Measurements from ENCODE around the gene PSRC1. TPM values are rescaled to one million over a fixed set of nuclear protein-coding genes. Genes with fewer than 3 reads are reported as not detected.

Gene PSRC1
- total RNA-seq, 1 experiment from 2014 or later: 60.3 TPM

- H4K5ac ChIP-seq (ENCODE audit: insufficient read length, low read depth, low read length): no peak overlapping the region
- no peak overlapping the region for H2BK20ac ChIP-seq (ENCODE audit: low read depth, low read length, poor library complexity, severe bottlenecking)
- H3K27me3 Mint-ChIP-seq (ENCODE audit: low read depth): no peaks in the 10 kb centered on the region
- H3K79me1 ChIP-seq (ENCODE audit: insufficient read depth, low read depth, low read length, poor library complexity, severe bottlenecking): no peaks in the 10 kb centered on the region
- no peak for TF ChIP-seq CTCF (conservative IDR thresholded peaks at IDR 0.05)
- H3K4me1 ChIP-seq (ENCODE audit: insufficient read depth, low read length): no peaks in the 10 kb centered on the region; the same call in 1 of the 2 replicates
- no peaks in the 10 kb centered on the region for H3K79me2 ChIP-seq (ENCODE audit: insufficient read depth, low read length)
- H2AFZ ChIP-seq (ENCODE audit: low read length): no peak overlapping the region
- no peak overlapping the region for H2BK120ac ChIP-seq (ENCODE audit: low read depth, low read length, poor library complexity, severe bottlenecking)
- H3K27ac Mint-ChIP-seq: no peak overlapping the region; a peak in 1 of 7 replicates
- peaks cover 9 to 41% (median 29%) of the 10 kb centered on the region in 3 experiments; a peak in 6 of 7 replicates for H3K36me3 Mint-ChIP-seq (ENCODE audit: insufficient read depth in 1 of 3, low read depth in 3 of 3)
- H2AK5ac ChIP-seq (ENCODE audit: insufficient read length, low read length): no peak overlapping the region
- no peaks in the 10 kb centered on the region for H3K27me3 ChIP-seq (ENCODE audit: insufficient read depth, low read length)
- H3K56ac ChIP-seq (ENCODE audit: insufficient read length, low read depth, low read length): no peak overlapping the region
- H3K4me2 ChIP-seq (ENCODE audit: insufficient read depth, insufficient read length, low read length): no peak overlapping the region
- no peak overlapping the region for H3K4ac ChIP-seq (ENCODE audit: low read depth, low read length)
- no peak overlapping the region for H3K18ac ChIP-seq (ENCODE audit: insufficient read length, low read depth, low read length)
- H4K20me1 ChIP-seq (ENCODE audit: control insufficient read depth, insufficient read depth, insufficient read length): no peaks in the 10 kb centered on the region
- H4K8ac ChIP-seq (replicated peaks; ENCODE audit: insufficient read length, low read depth, low read length): no peak overlapping the region
- peaks cover 18 to 26% of the 10 kb centered on the region in 2 experiments for H3K4me1 Mint-ChIP-seq
- no peak overlapping the region for H3T11ph ChIP-seq (ENCODE audit: low read length)
- no peak overlapping the region; the same call in 1 of the 2 replicates for H2BK15ac ChIP-seq (ENCODE audit: low read depth, low read length)
- H3K4me3 Mint-ChIP-seq: no peak overlapping the region
- no peak overlapping the region for H3K27ac ChIP-seq (ENCODE audit: insufficient read length, low read depth, low read length)
- no peak overlapping the region for H3K14ac ChIP-seq (ENCODE audit: insufficient read depth, low read length)
- H3K23ac ChIP-seq (ENCODE audit: insufficient read length, low read depth, low read length): no peak overlapping the region
- H3K9me3 Mint-ChIP-seq: no peaks in the 10 kb centered on the region; a peak in 1 of 5 replicates
- H3K9me3 ChIP-seq (ENCODE audit: control insufficient read depth, low read depth, low read length): no peaks in the 10 kb centered on the region
- H2BK12ac ChIP-seq (ENCODE audit: insufficient read length, low read depth, low read length): no peak overlapping the region
- H3K9ac ChIP-seq (ENCODE audit: extremely low read depth, insufficient read length, low read length): no peak overlapping the region
- DNase-seq: peak; percentile 65
- no peak overlapping the region for H2BK5ac ChIP-seq (ENCODE audit: insufficient read length, low read length)
- no CpG with 5 or more reads among the region's 12 CpGs for WGBS (ENCODE audit: extremely low coverage, insufficient read length, low lambda C conversion rate)
- H3K23me2 ChIP-seq (ENCODE audit: insufficient read length, low read depth, low read length, poor library complexity, severe bottlenecking): no peaks in the 10 kb centered on the region
- no peak overlapping the region for H4K91ac ChIP-seq (ENCODE audit: insufficient read length, low read depth, low read length)
Measured at GRCh38 chr1:109263234-109263596, 19.7 kb downstream of the PSRC1 start.

Data from H9 (cell line).